ENCODE results near the gene AKR1B15. TPM values are rescaled to one million over a fixed set of nuclear protein-coding genes. Genes with fewer than 3 reads are reported as not detected.
"Not testable (repeated sequence)": the region's sequence is repeated elsewhere in the genome, so short reads cannot be mapped to it uniquely, and the experiment has no call there.

The AKR1B15 gene
- total RNA-seq, 1 experiment from 2014 or later = not detected

DNA sequence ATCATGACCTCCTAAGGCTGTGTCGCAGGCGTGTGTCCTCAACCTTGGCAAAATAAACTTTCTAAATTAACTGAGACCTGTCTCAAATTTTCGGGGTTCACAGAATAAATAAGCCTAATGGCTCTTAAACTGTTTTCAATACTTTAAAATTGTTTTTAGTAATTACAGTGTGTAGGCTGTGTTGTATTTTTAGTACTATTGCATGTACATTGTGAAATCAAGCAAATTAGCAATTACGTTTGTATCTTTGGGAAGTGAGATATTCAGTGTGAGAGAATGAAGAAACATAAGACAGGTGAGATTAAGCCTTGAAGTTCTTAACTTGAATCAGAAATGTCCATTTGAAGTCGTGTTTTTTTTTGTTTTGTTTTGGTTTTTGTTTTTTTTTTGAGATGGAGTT is 26.3 kb upstream of the AKR1B15 start:
- intact Hi-C loops (cut with micrococcal nuclease) = no loop called here
- H3K36me3 ChIP-seq (ENCODE audit: control insufficient read depth in 1 of 2, insufficient read depth in 2 of 2, low read length in 2 of 2) = no peaks in the 10 kb centered on the region
- ATAC-seq (no peak), DNase-seq (ENCODE audit: low read depth, low spot score) (no peak)
- RAD21 ChIA-PET (ENCODE audit: low non-redundant PET in 1 of 2, low total read pairs in 2 of 2, uncharacterized antibody in 2 of 2, unreplicated experiment in 2 of 2) = no interaction called here
- CTCF ChIA-PET = no interaction called here
- no peak overlapping the region for H3K4me3 ChIP-seq (replicated peaks in 1 of 2; ENCODE audit: low read depth in 1 of 2, low read length in 2 of 2)
- H3K9me2 ChIP-seq (ENCODE audit: insufficient read depth) = 0 out of 2 replicates have a peak, but pooled peaks cover 4% of the 10 kb centered on the region
- no peak overlapping the region for H3K4me2 ChIP-seq (ENCODE audit: low read length)
- no peaks in the 10 kb centered on the region; the same call in 1 of the 2 replicates for H3K27me3 ChIP-seq (ENCODE audit: insufficient read depth, low read length)
- H3K27ac ChIP-seq (ENCODE audit: low read depth, low read length) = no peak overlapping the region
- no peaks in the 10 kb centered on the region for H3K9me3 ChIP-seq (ENCODE audit: control insufficient read depth in 1 of 2, insufficient read depth in 1 of 2, low read depth in 1 of 2, low read length in 2 of 2)
- H4K20me1 ChIP-seq (ENCODE audit: insufficient read depth) = no peaks in the 10 kb centered on the region
- no TSS peak for BruUV-seq (replicated peaks)
- POLR2A ChIA-PET = no interaction called here
- H3K4me1 ChIP-seq (ENCODE audit: control insufficient read depth in 1 of 2, insufficient read depth in 2 of 2, low read length in 2 of 2) = no peaks in the 10 kb centered on the region
- H3K9ac ChIP-seq (ENCODE audit: low read length) = no peak overlapping the region
- H3K79me2 ChIP-seq (ENCODE audit: insufficient read depth, low read length) = no peaks in the 10 kb centered on the region
- no peak overlapping the region for H2AFZ ChIP-seq (ENCODE audit: low read depth, low read length, poor library complexity, severe bottlenecking)
- TF ChIP-seq RAD21 (IDR thresholded peaks at IDR 0.05; ENCODE audit: low read depth) = no peak

DNA sequence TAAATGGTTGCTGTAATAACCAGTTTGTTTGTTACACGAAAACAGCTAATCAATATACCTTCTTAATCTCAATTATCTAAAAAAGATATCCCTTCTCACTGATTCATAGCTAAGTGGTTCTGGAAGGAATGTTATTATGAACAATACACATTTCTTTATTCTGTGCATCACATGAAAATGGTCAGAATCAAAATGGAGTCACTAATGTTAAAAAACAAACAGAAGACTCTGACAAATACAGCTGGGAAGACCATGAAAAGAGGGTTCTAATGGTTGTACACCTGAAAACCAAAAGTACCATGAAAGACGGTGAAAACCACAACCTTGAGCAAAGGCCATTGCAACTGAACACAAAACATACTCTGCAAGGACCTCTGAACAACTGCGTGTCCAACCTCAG is 23.5 kb upstream of the AKR1B15 start:
- intact Hi-C loops (cut with micrococcal nuclease); H3K4me3 ChIP-seq (replicated peaks in 1 of 2; ENCODE audit: low read depth in 1 of 2, low read length in 2 of 2); DNase-seq (ENCODE audit: low read depth, low spot score); H3K9me3 ChIP-seq (ENCODE audit: control insufficient read depth in 1 of 2, insufficient read depth in 1 of 2, low read depth in 1 of 2, low read length in 2 of 2); H3K9me2 ChIP-seq (ENCODE audit: insufficient read depth); POLR2A ChIA-PET; H3K36me3 ChIP-seq (ENCODE audit: control insufficient read depth in 1 of 2, insufficient read depth in 2 of 2, low read length in 2 of 2); H3K9ac ChIP-seq (ENCODE audit: low read length); H3K79me2 ChIP-seq (ENCODE audit: insufficient read depth, low read length); H3K27ac ChIP-seq (ENCODE audit: low read depth, low read length); H2AFZ ChIP-seq (ENCODE audit: low read depth, low read length, poor library complexity, severe bottlenecking); H3K4me1 ChIP-seq (ENCODE audit: control insufficient read depth in 1 of 2, insufficient read depth in 2 of 2, low read length in 2 of 2); ATAC-seq; RAD21 ChIA-PET (ENCODE audit: low non-redundant PET in 1 of 2, low total read pairs in 2 of 2, uncharacterized antibody in 2 of 2, unreplicated experiment in 2 of 2); H4K20me1 ChIP-seq (ENCODE audit: insufficient read depth); BruUV-seq (replicated peaks); H3K4me2 ChIP-seq (ENCODE audit: low read length); CTCF ChIA-PET: not testable (repeated sequence)
- H3K27me3 ChIP-seq (ENCODE audit: insufficient read depth, low read length) = peaks cover 13% of the 10 kb centered on the region; the same call in 1 of the 2 replicates

DNA sequence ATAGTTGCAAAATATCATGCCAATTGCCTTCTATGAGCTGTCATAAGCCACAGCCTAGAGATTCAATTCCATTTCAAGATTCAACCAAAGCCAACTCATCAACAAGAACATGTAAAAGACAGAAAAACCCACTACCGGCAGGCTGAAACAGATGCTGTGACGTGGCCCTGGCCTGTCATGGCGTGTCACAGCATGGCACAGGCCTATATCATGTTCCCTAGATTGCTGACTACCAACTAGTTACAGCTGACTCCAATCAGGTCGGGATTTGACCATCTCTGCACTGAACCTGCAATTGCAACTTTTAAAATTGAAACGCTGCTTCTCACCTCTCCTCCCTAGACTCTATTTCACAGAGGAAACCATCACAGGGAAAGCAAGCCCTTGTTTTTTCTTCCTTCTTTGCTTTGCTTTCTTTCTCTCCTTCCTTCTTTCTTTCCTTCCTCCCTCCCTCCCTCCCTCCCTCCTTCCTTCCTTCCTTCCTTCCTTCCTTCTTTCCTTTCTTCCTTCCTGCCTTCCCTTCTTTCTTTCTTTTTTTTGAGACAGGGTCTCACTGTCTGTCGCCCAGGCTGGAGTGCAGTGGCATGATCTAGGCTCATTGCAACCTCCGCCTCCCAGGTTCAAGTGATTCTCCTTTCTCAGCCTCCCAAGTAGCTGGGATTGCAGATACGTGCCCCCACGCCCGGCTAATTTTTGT is 22.2 kb upstream of the AKR1B15 start:
- H3K4me3 ChIP-seq (replicated peaks in 1 of 2; ENCODE audit: low read depth in 1 of 2, low read length in 2 of 2); BruUV-seq (replicated peaks); DNase-seq (ENCODE audit: low read depth, low spot score); H2AFZ ChIP-seq (ENCODE audit: low read depth, low read length, poor library complexity, severe bottlenecking); RAD21 ChIA-PET (ENCODE audit: low non-redundant PET in 1 of 2, low total read pairs in 2 of 2, uncharacterized antibody in 2 of 2, unreplicated experiment in 2 of 2); H3K9ac ChIP-seq (ENCODE audit: low read length); intact Hi-C loops (cut with micrococcal nuclease); ATAC-seq; H3K79me2 ChIP-seq (ENCODE audit: insufficient read depth, low read length); POLR2A ChIA-PET; H3K4me2 ChIP-seq (ENCODE audit: low read length); H3K4me1 ChIP-seq (ENCODE audit: control insufficient read depth in 1 of 2, insufficient read depth in 2 of 2, low read length in 2 of 2); H3K9me2 ChIP-seq (ENCODE audit: insufficient read depth); H4K20me1 ChIP-seq (ENCODE audit: insufficient read depth); CTCF ChIA-PET; H3K27ac ChIP-seq (ENCODE audit: low read depth, low read length); H3K36me3 ChIP-seq (ENCODE audit: control insufficient read depth in 1 of 2, insufficient read depth in 2 of 2, low read length in 2 of 2); H3K9me3 ChIP-seq (ENCODE audit: control insufficient read depth in 1 of 2, insufficient read depth in 1 of 2, low read depth in 1 of 2, low read length in 2 of 2): not testable (repeated sequence)
- peaks cover 13% of the 10 kb centered on the region; the same call in 1 of the 2 replicates for H3K27me3 ChIP-seq (ENCODE audit: insufficient read depth, low read length)
